ENCODE measurements around the gene NPAS1.

- TF ChIP-seq CTCF (IDR thresholded peaks at IDR 0.05 in 8 of 11, conservative IDR thresholded peaks at IDR 0.05 in 3 of 11) (no peak), POLR2AphosphoS5 (IDR thresholded peaks at IDR 0.05) (peak in 2 of 3 donors; percentile 4 to 60)
Measured at GRCh38 chr19:47075179-47075810, 55.7 kb downstream of the NPAS1 start.
